Measurements from ENCODE around the gene ZBED1. TPM values are rescaled to one million over a fixed set of nuclear protein-coding genes. Genes with fewer than 3 reads are reported as not detected.
"Not testable (repeated sequence)": the region's sequence is repeated elsewhere in the genome, so short reads cannot be mapped to it uniquely, and the experiment has no call there.

Gene ZBED1
- total RNA-seq, 2 donors from 2014 or later = 39.7 to 54.5 TPM

GRCh38 chrX:2458309-2458708 is 42.5 kb downstream of the ZBED1 start:
- no peaks in the 10 kb centered on the region for H3K27me3 ChIP-seq (replicated peaks; ENCODE audit: insufficient read depth)
- DNase-seq (ENCODE audit: low spot score) = no peak

GRCh38 chrX:2457289-2458133 is 43.3 kb downstream of the ZBED1 start:
- DNase-seq (ENCODE audit: low spot score) = no peak
- no peak for TF ChIP-seq CTCF (IDR thresholded peaks at IDR 0.05)

More at GRCh38 chrX:2458309-2458708, 42.5 kb downstream of the ZBED1 start:
- Histone ChIP-seq H3K27ac (no peak overlapping the region), H3K4me1 (ENCODE audit: control insufficient read depth in 1 of 2, low read depth in 2 of 2) (peaks cover 10 to 21% of the 10 kb centered on the region in 2 donors), H3K36me3 (no peaks in the 10 kb centered on the region), H3K9me3 (no peaks in the 10 kb centered on the region), H3K4me3 (no peak overlapping the region)
- ATAC-seq (ENCODE audit: insufficient number of reproducible peaks, low FRiP score, low read depth) = no peak
- no peak for TF ChIP-seq CTCF (IDR thresholded peaks at IDR 0.05)

GRCh38 chrX:2456091-2456490 is 44.7 kb downstream of the ZBED1 start:
- not testable (repeated sequence) for H3K9me3 ChIP-seq; ATAC-seq (ENCODE audit: insufficient number of reproducible peaks, low FRiP score, low read depth); H3K36me3 ChIP-seq; H3K27me3 ChIP-seq (replicated peaks; ENCODE audit: insufficient read depth); H3K4me1 ChIP-seq (ENCODE audit: control insufficient read depth in 1 of 2, low read depth in 2 of 2); DNase-seq (ENCODE audit: low spot score); H3K27ac ChIP-seq; H3K4me3 ChIP-seq

More at GRCh38 chrX:2457289-2458133, 43.3 kb downstream of the ZBED1 start:
- no peaks in the 10 kb centered on the region for H3K27me3 ChIP-seq (replicated peaks; ENCODE audit: insufficient read depth)
- H3K9me3 ChIP-seq = no peaks in the 10 kb centered on the region
- ATAC-seq (ENCODE audit: insufficient number of reproducible peaks, low FRiP score, low read depth) = no peak
- H3K4me3 ChIP-seq = no peak overlapping the region
- no peak overlapping the region for H3K27ac ChIP-seq
- H3K4me1 ChIP-seq (ENCODE audit: control insufficient read depth in 1 of 2, low read depth in 2 of 2) = peaks cover 8 to 16% of the 10 kb centered on the region in 2 donors
- peaks cover 4% of the 10 kb centered on the region for H3K36me3 ChIP-seq

GRCh38 chrX:2454620-2455019 is 46.2 kb downstream of the ZBED1 start:
- H3K4me3 ChIP-seq; H3K4me1 ChIP-seq (ENCODE audit: control insufficient read depth in 1 of 2, low read depth in 2 of 2); ATAC-seq (ENCODE audit: insufficient number of reproducible peaks, low FRiP score, low read depth); H3K27ac ChIP-seq; H3K36me3 ChIP-seq; H3K9me3 ChIP-seq; DNase-seq (ENCODE audit: low spot score); H3K27me3 ChIP-seq (replicated peaks; ENCODE audit: insufficient read depth): not testable (repeated sequence)

- Histone ChIP-seq H3K27me3 (replicated peaks; ENCODE audit: insufficient read depth) (no peaks in the 10 kb centered on the region), H3K4me3 (no peak overlapping the region), H3K27ac (no peak overlapping the region), H3K4me1 (ENCODE audit: control insufficient read depth in 1 of 2, low read depth in 2 of 2) (no peaks in the 10 kb centered on the region), H3K9me3 (no peaks in the 10 kb centered on the region), H3K36me3 (peaks cover 4% of the 10 kb centered on the region)
- TF ChIP-seq CTCF (IDR thresholded peaks at IDR 0.05) = no peak
- ATAC-seq (ENCODE audit: insufficient number of reproducible peaks, low FRiP score, low read depth) (no peak), DNase-seq (ENCODE audit: low spot score) (no peak)
These were observed 48.0 kb downstream of the ZBED1 start for GRCh38 chrX:2452799-2453198.

- no peaks in the 10 kb centered on the region for H3K27me3 ChIP-seq (replicated peaks; ENCODE audit: insufficient read depth)
- TF ChIP-seq CTCF (IDR thresholded peaks at IDR 0.05) = no peak
- no peak for DNase-seq (ENCODE audit: low spot score)
- no peak overlapping the region for H3K4me3 ChIP-seq
- peaks cover 6% of the 10 kb centered on the region for H3K36me3 ChIP-seq
- H3K9me3 ChIP-seq = no peaks in the 10 kb centered on the region
- no peak overlapping the region for H3K27ac ChIP-seq
- no peaks in the 10 kb centered on the region for H3K4me1 ChIP-seq (ENCODE audit: control insufficient read depth in 1 of 2, low read depth in 2 of 2)
- no peak for ATAC-seq (ENCODE audit: insufficient number of reproducible peaks, low FRiP score, low read depth)
These were observed 48.4 kb downstream of the ZBED1 start for GRCh38 chrX:2452317-2452784.
